ENCODE data around the gene NRBF2.
"Not testable (repeated sequence)": the region's sequence is repeated elsewhere in the genome, so short reads cannot be mapped to it uniquely, and the experiment has no call there.

Gene NRBF2

DNA sequence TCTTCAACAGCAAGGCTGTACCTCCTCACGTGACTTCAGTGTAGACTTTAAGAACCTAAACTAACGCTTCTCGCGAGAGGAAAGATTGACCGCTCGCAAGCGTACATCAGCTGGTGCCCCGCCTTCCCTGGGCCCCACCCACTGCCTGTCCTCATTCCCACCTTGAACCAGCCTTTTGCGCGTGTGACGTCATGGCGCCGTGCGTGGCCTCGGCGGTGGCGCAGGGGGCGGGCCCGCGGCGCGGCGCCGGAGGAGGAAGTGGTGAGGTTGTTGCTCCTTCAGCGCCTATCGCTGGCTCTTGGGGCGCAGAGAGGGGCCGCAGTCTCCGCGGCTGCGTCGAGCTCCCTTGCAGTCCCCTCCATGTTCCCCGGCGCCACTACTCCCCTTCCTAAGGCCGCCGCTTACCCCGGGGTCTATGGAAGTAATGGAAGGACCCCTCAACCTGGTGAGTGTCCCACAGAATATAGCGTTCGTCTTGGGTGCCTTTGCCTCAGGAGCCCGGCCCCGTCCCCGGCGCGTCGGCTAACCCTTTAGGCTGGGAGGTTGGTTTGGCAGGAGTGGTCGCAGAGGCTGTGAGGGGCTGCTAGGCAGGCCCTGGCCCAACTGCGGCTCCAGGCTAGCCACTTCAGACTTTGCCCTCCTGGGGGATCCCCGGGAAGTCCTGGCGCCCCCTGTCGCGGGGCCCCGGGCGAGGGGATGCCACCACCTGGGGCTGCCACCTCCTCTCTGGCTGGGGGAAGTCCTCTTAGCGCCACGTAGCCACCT is at the start of gene NRBF2:
Gene NRBF2 (plus strand): TSS at position 273 of the 765 bp plus-strand sequence. CDS start 143 bp downstream, at position 416.
- peak; percentile 96 for DNase-seq

DNA sequence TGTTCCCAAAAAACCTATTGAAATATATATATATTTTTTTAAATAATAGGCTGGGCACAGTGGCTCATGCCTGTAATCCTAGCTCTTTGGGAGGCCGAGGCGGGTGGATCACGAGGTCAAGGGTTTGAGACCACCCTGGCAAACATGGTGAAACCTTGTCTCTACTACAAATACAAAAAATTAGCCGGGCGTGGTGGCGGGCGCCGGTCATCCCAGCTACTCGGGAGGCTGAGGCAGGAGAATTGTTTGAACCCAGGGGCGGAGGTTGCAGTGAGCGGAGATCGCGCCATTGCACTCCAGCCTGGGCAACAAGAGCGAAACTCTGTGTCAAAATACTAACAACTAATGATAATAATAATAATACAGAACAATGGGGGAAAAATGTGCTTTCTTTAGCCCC is 49.7 kb upstream of the NRBF2 start:
- not testable (repeated sequence) for DNase-seq

DNA sequence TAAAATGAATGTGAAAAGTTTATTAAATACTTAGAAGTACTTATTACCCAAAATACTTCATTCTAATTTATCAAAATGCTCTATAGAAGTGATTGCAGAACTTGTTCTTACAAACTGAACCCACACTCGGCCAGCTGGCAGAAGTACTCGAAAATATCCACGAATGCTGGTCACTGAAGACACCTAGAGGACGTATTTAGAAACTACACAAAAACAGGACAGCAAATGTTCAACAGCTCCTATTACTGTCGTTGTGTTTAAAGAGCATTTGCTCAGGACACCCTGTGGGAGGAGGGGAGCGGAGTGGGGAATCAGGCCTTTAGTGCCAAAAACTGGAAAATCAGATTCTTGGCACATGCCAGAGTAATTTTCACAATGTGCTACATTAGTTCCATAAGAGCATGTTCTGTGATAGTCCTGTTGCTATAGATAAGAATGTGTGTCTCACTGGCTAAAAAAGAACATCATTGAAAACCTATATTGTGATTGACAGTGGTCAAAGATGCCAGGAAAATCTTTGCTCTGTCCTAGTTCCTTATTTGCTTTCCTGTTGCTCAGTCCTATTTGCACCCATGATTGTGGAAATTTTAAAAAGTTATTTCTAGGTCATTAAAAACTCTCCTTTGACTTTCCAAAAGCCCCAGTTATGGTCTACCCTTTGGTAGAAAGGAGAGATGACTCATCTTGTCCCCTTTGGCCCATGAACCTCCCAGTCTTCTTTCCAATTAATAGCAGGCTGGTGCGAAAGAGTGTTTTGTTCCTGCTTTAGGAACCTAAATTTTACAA is 49.0 kb upstream of the NRBF2 start:
- peak; percentile 47 for DNase-seq

DNA sequence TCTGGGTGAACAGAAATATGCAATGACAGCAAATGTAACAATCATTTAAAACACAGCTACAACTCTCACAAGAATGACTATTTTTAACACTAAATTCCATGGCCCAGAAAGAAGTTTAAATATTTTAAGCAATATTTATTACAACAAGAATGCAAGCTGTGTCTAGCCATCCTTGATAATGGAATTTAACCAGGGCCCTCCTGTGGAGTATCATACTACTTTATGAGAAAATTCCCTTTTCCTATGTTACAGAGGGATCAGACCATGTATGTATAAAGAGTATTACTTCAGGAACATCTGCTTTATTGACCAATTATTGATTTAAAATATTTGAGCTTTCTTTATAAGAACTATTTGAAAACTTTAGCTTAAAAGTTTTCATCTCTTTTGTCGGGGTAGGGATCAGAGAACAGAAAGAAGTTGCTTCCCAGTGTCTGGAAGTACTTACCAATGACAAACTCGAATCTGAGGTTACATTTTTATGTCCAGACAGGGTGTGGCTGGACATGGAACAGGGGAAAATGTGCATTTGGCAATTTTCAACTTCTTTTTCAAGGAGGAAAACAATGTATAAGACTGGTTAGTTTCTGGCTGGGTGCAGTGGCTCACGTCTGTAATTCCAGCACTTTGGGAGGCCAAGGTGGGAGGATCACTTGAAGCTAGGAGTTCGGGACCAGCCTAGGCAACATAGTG is 48.3 kb upstream of the NRBF2 start:
- no peak for DNase-seq

DNA sequence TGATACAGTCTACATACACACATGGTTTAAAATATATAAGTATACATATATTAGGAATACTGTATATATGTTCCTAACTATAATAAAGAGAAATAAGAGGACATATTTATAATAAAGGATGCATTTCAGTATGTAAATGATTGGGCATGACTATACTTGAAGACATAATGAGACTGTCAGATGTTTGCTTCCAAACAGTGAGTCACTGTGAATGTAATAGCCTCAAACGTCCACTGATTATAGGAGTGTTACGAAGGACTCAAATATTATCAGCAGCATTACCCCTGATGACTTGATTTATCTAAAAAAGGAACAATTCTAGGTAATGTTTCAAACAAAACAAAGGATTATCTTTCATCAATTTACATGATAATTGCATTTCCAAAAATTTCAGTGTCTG is 39.9 kb upstream of the NRBF2 start:
- no peak for DNase-seq

DNA sequence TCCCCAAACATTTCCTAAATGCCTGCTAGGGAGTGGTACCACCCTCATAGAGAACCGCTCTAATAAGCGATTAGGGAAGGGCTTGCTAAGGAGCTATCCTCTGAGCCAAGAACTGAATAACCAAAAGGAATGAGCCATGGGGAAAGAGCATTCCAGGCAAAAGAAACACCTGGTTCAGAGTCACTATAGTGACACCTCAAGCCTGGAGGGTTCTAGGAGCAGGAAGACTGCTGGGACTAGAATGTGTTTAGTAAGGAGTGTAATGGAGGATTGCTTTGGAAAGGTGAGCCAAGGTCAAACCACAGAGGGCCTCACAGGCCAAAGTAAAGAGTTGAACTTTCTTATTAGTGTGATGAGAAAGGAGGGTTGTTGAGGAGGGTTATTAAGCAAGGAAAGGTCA is 38.7 kb upstream of the NRBF2 start:
- no peak for DNase-seq

DNA sequence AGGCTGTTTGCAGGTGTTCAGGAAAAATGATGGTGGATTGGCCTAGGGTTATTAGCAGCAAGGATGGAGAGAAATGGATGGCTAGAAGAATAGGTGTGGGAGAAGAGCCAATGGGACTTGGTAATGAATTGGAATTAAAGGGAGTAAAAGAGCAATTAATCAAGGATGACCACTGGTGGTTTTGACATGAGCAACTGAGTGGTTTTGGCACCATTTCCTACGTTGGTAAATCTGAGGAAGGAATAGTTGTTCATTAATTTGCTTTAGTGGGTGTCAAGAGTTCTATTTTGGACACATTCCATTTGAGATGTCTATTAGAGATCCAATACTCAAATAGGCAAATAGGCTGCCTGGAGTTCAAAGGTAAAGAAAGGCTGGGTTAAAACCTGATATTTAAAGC is 38.2 kb upstream of the NRBF2 start:
- no peak for DNase-seq

DNA sequence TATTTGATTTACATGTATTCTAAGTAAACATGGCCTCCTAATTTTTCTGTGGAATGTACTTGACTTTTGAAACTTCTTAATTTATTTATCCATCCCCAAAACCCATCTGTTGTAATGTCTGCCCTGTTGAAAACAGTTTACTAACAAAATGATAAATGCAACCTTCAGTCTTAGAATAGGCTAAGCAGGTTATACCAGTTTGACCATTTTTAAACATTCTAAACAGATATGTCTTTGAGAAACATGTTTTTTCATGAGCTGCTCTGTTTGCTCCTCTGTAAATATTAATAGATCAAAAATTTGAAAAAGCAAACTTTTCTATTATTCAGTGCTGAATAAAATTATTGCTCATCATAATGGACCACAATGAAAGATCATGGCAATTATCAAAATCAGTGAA is 33.4 kb upstream of the NRBF2 start:
- no peak for DNase-seq

DNA sequence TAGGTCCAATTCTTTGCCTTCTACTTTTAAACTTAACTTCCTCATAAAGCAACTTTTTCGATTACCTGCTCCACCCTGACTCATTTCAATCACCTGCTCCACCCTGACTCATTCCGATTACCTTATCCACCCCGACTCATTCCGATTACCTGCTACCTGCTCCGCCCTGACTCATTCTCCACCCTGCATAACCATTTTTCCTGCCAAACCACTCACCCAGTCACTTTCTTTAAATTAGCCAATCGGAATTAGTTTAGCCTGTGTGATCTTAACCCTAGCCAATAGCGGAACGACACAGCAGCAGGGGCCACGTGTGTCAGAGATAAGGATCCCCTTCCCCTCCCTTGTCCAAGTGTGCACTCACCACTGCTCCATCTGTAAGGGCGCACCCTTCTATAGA is 32.0 kb upstream of the NRBF2 start:
- DNase-seq, result not testable (repeated sequence)

DNA sequence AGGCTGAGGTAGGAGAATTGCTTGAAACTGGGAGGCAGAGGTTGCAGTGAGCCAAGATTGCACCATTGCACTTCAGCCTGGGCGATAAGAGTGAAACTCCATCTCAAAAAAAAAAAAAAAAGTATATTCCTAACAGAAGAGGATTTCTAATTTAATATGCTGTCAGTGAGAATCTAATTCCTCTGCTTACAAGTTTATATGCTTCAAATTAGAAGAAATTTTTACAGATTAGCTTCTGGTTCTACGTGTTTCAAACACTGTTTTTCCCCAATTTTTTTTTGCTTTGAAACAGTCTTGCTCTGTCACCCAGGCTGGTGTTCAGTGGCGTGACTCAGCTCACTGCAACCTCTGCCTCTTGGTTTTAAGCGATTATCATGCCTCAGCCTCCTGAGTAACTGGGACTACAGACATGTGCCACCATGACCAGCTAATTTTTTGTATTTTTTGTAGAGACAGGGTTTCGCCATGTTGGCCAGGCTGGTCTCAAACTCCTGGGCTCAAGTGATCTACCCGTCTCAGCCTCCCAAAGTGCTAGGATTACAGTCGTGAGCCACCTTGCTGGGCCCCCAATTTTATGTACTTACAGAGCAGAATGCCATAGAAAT is 30.7 kb upstream of the NRBF2 start:
- DNase-seq, result not testable (repeated sequence)

DNA sequence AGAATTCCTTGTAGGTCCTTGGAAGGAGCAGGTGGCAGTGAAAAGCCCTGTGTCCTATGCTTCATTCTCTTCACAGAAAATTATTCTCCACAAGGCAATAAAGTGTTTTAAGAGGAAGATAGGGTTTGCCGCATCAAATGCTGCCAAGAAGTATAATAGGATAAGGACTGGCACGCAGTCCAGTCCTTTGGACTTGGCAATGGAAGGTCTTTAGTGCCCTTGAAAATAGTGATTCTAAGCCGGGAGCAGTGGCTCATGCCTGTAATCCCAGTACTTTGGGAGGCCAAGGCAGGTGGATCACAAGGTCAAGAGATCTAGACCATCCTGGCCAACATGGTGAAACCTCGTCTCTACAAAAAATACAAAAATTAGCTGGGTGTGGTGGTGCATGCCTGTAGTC is 29.9 kb upstream of the NRBF2 start:
- not testable (repeated sequence) for DNase-seq

DNA sequence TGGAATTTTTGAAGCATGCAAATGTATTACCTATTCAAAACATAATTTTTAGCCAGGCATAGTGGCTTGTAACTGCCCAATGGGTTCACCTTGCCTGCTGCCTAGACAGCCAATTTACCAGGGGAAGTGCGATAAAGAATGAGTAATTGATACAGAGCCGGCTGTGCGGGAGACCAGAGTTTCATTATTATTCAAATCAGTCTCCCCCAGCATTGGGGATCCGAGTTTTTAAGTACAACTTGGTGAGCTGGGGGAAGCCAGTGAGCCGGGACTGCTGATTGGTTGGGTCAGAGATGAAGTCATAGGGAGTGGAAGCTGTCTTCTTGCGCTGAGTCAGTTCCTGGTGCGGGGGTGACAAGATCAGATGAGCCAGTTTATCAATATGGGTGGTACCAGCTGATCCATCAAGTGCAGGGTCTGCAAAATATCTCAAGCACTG is 29.1 kb upstream of the NRBF2 start:
- DNase-seq, result no peak

DNA sequence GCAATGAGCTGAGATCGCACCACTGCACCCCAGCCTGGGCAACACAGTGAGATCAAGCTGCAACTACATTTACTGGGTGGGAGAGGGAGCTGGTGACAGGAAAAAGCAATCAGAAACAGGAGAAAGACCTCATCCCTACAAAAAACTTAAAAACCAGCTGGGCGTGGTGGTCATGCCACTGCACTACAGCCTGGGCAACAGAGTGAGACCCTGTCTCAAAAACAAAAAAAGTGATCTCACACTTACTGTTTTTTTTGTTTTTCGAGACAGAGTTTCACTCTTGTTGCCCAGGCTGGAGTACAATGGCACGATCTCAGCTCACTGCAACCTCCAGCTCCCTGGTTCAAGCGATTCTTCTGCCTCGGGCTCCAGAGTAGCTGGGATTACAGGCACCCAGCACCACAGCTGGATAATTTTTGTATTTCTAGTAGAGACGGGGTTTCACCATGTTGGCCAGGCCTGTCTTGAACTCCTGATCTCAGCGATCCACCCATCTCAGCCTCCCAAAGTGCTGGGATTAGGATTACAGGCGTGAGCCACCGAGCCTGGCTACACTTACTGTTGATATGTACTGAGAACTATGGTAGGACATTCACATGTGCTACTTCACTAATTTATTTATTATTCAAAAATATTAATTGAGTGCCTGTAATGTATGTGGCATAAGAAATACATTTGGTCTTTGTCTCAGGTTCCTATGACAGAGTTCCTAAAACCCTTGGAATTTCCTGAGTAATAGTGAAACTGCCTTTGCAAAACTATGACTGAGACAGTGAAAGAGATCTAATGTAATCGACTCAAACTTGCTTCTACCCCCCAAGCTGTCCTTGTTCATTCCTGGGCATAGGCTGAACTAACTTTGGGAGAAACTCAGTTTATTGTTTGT is 27.7 kb upstream of the NRBF2 start:
- no peak for DNase-seq

DNA sequence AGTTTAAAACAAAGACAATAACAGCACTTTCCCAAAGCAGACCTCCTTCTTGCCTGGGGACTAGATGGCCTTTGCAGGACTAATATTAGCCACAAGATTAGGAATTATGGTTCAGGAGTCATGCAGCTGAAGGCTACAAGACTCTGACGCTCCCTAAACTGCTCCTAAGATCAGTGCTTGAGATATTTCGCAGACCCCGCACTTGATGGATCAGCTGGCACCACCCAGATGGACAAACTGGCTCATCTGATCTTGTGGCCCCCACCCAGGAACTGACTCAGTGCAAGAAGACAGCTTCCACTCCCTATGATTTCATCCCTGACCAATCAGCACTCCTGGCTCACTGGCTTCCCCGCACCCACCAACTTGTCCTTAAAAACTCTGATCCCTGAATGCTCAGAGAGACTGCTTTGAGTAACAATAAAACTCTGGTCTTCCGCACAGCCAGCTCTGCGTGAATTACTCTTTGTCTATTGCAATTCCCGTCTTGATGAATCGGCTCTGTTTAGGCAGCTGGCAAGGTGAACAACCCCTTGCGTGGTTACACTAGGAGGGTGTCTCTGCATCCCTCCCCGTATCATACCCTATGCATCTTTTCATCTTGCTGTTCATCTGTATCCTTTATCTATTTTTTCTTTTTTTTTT is 26.9 kb upstream of the NRBF2 start:
- DNase-seq, result no peak

DNA sequence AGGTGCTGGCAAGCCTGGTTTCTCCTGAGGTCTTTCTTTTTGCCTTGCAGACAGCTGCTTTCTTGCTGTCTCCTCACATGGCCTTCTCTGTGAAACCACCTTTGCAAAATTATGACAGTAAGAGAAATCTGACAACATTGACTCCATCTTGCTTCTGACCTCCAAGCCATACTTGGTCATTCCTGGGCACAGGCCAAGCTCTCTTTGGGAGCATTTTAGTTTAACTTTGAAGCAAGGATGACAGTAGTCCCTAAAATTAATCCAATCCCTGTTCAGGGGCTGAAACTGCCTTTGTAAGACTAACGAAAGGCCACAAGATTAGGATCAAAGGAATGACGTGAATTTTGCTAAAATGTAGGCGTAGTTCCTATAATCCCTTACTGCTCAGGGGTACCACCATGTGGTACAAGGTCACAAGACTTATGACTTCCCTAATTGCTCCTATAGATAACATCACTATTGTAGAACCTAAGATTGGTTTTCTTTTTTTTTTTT is 25.1 kb upstream of the NRBF2 start:
- DNase-seq, result no peak

DNA sequence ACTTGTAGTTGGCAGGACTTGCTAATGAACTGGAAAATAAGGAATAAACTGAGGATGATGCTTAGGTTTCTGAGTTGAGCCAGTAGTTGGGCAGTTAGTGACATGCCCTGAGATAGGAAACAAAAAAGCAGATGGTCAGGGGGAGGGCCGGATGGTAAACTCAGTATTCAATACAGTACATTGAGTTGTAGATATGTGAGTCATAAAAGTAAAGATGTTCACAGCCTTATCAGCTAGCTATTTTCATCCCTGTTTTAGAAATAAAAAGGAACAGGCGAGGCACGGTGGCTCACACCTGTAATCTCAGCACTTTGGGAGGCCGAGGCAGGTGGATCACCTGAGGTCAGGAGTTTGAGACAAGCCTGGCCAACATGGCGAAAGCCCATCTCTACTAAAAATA is 22.2 kb upstream of the NRBF2 start:
- DNase-seq, result no peak

DNA sequence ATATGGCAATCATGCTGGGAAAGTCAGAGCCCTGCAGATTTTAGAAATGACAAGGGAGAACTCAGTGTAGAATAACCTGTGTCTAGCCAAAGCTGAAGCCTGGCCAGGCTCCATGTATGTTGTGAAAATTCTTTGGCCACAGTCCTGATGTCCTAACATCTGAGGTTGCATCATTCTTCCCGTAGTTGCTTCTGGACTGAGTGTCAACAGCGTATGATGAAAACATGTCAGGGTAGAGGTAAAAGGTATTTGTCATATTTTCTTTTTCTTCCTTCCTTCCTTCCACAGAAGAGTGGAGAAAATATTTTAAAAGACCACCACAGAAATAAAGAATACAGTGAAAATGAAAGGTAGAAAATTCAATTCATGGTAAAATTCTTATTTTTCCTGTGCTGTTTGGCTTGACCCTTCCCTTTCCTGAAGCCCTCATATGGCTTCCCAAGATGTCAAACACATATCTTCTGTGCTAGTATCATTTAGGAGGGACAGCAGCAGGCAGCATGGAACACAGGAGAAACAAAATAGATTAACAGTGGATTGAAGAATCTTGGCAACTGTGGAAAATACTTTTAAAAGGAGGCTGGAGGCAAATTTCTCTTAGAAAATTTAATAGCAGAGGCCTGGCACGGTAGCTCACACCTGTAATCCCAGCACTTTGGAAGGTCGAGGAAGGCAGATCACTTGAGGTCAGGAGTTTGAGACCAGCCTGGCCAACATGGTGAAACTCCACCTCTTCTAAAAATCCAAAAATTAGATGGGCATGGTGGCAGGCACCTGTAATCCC is 18.9 kb upstream of the NRBF2 start:
- no peak for DNase-seq

DNA sequence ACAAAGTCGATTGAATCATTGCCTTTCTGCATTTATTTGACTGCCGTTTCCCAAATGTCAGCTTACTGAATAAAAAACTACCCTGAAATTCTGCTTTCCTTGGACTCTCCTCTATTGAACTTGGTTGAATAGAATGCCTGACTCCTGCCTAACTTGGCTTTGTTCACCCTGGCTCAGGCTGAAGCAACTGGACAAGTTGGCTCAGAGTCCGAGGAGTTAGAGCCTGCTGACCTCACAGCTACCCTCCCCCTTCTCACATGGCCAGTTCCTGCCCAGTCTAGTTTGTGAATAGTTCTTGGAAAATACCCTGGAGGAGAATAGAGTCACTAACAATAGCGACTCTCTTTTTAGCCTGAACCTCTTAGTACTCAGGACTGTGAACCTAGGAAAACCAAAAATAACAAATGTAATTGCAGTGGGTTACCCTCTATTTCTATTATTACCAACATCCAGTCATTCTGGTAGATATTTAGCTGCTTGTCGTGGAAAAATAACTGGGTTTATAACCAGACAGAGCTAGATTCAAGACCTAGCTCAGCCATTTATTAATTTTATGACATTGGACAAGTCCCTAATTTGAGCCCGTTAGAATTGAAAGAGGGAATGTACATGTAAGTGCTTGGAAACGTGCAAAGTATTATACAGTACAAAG is 17.3 kb upstream of the NRBF2 start:
- DNase-seq, result no peak

DNA sequence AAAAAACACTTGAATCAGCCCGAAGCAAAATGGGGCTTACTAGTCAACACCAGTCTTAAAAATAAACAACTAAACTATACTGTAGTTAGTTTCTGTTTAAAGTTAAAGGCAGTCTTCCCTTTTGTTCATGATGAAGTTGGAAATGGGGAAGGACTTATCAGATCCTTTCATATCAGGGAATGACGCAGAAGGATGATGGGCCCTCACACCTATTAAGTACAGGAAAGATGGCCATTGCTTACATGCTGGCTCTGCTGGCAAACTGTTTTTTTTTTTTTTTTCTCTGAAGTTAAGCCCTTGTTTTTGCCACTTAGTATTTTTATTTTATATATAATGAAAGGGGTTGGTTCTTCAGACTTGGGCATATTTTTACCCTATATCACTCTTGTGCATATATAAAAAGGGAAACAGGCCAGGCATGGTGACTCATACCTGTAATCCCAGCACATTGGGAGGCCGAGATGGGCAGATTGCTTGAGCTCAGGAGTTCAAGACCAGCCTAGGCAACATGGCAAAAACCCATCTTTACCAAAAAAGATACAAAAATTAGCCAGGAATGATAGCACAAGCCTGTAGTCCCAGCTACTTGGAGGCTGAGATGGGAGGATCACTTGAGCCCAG is 16.6 kb upstream of the NRBF2 start:
- DNase-seq, result no peak

DNA sequence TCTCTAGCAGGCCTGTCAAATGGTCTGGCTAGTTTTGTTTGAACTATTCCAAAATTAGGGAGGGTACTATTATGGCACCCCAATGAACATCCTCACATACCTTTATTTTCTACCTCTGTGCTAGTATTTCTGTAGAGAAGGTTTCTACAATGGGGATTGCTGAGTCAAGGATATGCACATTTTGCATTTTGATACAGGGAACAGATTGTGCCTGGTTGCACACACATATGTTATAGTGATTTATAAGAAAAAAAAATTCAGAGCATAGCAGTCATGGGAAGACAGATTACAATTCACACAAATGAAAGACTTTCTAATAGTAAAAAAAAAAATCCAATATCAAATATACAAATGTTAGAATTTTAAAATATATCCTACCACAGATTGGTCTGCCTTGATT is 14.1 kb upstream of the NRBF2 start:
- DNase-seq, result no peak

Data from RPMI8226 (cell line).